HG03108 (cell line): ENCODE results near the gene GBA2.

Source experiments
- ATAC-seq: cut with Tn5 transposase; IDR thresholded peaks from one replicate; pipeline ENCODE4 v1.9.1; 2021; ENCODE audit warnings: moderate library complexity; ENCODE audit not compliant: unreplicated experiment

GBA2 gene

GRCh38 chr9:35748858-35749514, at the start of gene GBA2, which contains the start of gene RGP1:
Gene GBA2, minus strand, starts transcription at chr9:35749228. Its CDS starts 524 bp downstream, at chr9:35748704.
Gene RGP1, plus strand, starts transcription at chr9:35749287. Its CDS starts 469 bp downstream, at chr9:35749756.
- ATAC-seq = peak; percentile 80

- no peak for ATAC-seq
These were observed 48.5 kb upstream of the GBA2 start for GRCh38 chr9:35797311-35798109.

DNA sequence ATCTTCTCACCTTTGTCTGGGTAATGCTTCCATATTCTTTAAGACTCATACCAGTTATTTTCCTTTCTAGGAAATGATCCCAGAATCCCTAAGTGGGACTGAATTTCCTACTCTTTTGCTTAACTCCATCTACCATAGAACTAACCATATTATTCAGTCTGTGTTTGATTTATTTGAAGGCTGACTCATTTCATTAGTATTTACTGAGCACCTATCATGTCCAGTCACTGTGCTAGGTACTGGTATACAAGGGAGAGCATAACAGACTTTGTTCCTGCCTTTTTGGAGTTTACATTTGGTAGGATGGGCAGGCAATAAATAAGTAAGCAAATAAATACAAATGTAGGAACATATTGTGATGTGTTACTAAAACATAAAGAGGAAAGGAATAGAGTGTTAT, 46.7 kb upstream of the GBA2 start:
- ATAC-seq = no peak

DNA sequence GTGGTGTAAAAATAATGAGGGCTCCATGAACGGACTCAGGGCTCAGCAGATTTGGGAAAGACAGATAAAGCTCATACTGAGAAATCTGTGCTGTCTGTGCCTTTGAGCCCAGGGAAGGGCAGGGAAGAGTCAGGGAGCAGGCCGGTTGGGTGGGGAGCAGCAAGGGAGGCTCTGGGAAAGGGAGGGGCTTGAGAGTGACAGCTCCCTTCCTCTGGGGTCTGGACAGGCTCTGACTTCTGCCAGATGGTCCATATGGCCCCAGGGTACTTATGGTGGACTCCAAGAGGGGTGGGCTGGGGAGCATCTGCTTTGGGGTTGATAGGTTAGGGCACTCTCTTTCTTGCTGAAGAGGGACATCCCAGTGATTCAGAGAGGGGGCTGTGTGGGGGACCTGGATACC, 44.4 kb upstream of the GBA2 start:
- no peak for ATAC-seq

DNA sequence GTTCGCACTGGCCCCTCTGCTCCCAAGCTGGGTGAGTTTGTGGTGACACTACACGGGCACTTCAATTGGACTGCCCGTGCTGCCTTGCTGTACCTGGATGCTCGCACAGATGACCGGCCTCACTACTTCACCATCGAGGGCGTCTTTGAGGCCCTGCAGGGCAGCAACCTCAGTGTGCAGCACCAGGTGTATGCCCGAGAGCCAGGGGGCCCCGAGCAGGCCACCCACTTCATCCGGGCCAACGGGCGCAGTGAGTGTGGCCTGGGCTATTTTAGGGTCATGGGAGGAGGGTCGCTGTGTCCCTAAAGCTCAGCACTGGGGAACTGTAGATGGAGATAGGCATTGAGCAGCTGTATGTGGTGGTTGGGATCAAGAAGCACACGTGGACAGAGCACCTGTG, 43.8 kb upstream of the GBA2 start:
- no peak for ATAC-seq

- no peak for ATAC-seq
These were observed 43.2 kb upstream of the GBA2 start for GRCh38 chr9:35792024-35792813.

GRCh38 chr9:35791297-35791921, 42.4 kb upstream of the GBA2 start, which contains the start of gene NPR2:
Gene NPR2, plus strand, starts transcription at chr9:35791591. Its CDS starts 818 bp downstream, at chr9:35792409.
- ATAC-seq = no peak

DNA sequence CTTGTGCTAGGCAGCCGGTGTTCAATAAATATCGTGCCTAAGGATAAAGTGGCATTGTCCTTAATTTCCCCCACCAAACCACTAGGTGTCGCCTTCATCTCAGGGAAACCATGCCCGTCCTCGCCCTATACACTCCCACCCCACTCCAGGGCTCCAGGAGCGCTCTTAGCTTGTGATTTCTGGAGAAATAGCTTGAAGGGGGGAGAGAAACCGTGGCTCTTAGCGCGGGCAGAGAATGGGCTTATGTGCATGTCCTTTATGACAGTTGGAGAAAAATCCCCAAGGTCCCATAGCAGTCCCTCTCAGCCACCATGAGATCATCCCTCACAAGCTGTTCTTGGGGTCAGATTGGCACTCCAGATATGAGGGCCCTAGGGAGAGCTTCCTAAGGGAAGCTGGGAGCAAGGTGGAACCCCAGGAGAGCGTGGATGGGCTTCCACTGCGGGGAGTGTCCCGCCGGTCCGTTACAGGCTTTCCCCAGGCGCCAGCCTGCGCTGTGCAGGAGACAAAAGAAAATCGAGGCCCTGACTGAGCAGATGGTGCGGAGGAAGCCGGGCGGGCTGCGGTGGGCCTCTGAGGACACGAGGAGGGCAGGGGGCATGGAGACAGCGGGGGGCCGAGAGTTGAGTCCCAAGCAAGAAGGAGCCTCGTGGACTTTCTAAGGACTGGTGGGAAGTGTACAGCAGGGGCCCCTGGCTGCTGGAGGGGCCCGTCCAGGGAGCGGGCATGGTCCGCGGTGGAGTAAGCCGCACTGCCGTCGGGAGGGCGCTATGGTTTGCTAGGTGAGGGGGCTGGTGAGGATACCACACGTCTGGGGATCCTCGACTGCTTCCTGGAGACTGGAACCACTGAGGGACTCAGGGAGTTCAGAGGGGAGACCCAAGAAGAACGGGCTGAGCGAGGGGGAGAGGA, 41.6 kb upstream of the GBA2 start:
- no peak for ATAC-seq

DNA sequence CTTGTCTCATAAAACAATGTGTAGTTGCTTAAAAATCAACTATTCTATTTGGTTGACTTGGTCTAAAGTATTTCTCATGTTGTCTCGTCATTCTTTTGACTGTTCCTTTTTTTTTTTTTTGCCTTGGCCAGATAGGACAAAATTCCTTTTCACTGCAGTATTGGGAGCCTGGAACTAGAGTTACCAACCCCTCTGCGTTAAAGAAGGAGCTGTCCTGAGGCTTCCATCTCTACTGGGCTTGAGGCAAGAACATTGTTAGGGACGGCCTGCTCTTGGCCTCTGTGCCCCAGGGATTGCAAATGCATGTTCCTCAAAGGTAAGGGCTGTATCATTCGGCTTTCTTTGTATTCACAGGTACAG, 41.0 kb upstream of the GBA2 start:
- ATAC-seq = no peak

DNA sequence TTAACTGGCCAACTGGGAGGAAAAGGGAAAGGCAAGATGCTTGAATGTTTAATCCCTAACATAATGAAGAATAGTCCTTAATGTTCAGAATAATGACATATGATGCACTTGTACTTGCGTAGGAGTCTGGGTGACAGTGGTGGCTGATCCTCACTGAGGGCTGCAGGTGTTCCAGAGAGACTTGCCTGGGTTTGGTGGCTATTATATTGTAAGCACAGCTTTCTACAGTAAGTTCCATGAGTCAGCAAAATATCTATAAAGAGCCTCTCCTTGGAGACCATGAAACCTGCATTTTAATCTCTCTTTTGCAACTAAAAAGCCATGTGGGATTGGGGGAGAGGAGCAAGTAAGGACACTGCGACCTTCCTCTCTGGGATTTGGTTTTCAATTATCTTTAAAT, 40.5 kb upstream of the GBA2 start:
- ATAC-seq = no peak

DNA sequence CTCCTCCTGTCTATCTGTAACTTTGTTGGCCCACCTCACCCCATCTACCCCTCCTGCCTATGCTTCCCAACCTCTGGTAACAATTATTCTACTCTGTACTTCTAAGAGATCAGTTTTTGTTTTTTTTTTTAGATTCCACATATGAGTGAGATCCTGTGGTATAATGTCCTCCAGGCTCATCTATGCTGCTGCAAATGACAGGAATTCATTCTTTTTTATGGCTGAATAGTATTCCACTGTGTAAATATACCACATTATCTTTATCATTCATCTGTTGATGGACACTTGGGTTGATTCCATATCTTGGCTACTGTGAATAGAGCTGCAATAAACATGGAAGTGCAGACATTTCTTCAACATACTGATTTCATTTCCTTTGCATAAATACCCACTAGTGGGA, 34.4 kb upstream of the GBA2 start:
- ATAC-seq = no peak

- no peak for ATAC-seq
These were observed 32.0 kb upstream of the GBA2 start for GRCh38 chr9:35781066-35781465.

- ATAC-seq = no peak
These were observed 29.5 kb upstream of the GBA2 start for GRCh38 chr9:35778496-35778895.

DNA sequence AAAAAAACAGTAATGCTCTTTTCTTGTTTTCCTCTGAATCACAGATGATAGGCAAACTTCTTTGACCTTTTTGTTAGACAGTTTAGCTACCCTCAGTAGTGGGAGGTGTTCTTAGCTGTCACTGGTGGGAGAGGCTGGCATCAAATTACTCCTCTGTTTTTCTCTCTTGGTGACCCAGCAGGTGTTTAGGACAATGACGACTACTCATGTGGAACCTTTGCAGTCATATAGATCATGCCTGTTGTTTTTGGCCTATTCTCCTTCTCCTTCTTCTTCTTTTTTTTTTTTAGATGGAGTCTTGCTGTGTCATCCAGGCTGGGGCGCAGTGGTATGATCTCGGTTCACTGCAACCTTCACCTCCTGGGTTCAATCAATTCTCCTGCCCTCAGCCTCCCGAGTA, 27.0 kb upstream of the GBA2 start:
- no peak for ATAC-seq

DNA sequence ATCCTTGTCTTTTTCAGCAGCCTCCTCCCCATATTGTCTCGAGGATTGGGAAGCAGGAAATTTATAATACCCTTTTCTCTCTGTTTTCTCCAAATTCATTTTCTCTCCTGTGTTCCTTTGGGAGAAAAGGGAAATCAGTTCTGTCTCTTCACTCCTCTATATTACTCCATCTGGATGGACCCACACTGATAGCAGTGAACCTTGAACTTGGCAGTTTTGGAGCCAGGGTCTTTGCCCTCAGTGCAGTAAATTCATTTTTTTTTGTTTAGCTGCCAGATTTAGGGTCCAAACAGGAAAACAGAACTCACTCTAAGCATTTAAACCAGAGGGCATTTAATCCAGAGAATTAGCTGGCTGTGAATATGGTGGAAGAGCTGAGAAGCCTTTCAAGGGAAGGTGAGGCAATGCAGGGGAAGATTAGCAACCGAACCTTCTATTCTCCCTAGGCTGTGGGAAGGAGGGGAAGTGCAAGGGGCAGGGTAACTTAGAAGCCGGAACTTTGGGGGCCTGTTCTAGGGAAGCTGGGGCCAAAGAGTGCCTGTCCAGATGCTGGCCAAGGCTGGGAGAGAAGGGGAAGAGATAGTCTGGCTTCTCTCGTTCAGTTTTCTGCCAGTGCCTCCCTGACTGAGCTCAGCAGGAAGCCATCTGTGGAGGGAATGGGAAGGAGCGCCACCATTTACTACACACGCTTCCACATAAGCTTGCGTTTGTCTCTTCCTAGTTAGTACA, 26.0 kb upstream of the GBA2 start:
- no peak for ATAC-seq

DNA sequence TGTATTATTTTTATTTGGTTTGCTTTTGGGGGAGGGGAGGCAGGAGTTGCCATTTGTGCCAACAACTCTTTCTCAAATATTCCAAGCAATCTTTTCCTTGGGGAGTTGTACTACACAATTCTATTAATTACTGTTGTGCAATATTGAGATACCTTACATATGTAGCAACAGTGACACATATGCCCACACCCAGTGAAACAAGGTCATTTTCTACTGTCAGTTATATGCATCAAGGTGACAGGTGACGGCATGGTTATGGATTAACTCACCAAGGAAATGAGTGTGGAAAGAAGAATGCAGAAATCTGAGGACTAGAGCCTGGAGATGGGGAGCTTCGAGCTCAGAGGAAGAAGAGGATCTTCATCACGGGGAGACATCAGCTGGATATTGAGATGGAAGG, 22.9 kb upstream of the GBA2 start:
- ATAC-seq = no peak

DNA sequence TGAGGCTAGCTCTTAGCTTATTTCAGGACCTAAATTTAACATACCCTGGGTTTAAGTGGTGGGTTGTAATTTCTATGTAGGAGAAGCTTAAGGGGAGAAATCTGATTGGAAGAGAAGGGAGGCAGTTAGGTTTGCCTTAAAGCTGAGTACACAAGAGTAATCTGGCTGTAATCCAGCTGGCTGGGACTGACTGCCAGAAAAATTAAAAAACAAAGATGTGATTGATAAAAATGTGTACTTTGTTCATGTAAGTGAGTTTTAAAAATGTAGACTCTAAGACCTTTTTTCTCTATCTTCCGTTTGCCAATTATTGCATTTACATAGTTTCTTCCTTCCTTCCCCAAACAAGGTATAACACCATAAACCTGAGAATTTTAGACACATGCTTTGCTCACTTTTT, 22.5 kb upstream of the GBA2 start:
- no peak for ATAC-seq

- no peak for ATAC-seq
These were observed 22.0 kb upstream of the GBA2 start for GRCh38 chr9:35771075-35771433.

GRCh38 chr9:35769763-35770162, 20.7 kb upstream of the GBA2 start:
- ATAC-seq = no peak

GRCh38 chr9:35767458-35767857, 18.4 kb upstream of the GBA2 start:
- no peak for ATAC-seq
